ENCODE data around the gene UXT.

UXT gene

DNA sequence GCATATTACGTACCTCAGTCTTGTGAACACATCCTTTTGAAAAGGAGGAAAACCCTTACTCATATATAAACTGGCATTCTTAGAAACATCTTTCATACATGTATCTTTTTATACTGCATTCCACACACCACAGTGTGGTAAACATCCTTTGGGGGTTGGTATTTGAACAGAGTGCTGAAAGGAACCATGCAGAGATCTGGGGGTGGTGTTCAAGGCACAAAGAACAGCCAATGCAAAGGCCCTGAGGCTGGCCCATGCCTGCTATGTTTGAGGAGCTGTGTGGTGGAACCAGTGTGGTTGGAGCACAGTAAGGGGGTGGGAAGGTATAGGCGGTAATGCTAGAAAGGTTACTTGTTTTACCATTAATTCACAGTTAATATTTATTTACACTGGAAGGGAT lies 10.6 kb downstream of the UXT start:
- no peak for DNase-seq

- DNase-seq, result no peak
These were observed 12.3 kb downstream of the UXT start for GRCh38 chrX:47646636-47647035.

DNA sequence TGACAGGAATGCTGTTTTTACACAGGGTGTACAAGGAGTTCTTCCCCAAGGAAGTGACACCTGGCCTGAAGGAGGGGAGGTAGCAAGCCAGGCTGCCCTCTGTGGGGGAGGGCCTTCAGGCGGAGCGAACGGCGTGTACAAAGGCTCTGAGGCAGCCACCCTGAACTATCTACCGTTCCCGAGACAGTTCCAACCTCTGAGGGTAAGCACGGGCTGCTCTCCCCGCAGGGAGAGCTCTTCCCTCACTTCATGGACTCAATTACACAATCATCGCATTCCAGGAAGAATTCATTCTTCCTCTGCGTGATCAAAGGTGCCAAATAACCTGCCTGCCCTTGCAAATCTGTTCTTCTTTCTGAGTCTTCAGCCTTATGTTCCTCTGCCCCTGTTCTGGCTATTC lies 13.4 kb downstream of the UXT start:
- no peak for DNase-seq

- DNase-seq, result no peak
These were observed 14.4 kb downstream of the UXT start for GRCh38 chrX:47644557-47645091.

GRCh38 chrX:47643926-47644325 lies 15.1 kb downstream of the UXT start:
- no peak for DNase-seq

DNA sequence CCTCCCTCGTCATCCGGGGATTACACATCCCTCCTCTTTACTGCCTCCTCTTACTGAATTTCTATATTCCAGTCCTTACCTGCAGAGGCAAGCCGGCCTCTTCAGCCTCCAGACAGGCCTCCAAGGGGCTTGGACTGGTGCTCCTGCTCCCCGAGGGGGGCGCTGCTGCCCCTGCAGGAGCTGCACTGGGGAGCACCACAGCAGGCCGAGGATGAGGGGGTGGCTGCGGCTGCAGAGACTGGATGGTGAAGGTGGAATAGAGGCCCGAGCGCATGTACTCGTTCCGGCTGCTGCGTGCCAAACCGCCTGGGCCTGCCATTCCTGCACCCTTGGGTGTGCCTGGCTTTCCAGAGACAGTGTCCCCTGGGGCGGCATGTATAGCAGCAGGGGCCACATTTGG lies 20.2 kb downstream of the UXT start:
- DNase-seq, result no peak

DNA sequence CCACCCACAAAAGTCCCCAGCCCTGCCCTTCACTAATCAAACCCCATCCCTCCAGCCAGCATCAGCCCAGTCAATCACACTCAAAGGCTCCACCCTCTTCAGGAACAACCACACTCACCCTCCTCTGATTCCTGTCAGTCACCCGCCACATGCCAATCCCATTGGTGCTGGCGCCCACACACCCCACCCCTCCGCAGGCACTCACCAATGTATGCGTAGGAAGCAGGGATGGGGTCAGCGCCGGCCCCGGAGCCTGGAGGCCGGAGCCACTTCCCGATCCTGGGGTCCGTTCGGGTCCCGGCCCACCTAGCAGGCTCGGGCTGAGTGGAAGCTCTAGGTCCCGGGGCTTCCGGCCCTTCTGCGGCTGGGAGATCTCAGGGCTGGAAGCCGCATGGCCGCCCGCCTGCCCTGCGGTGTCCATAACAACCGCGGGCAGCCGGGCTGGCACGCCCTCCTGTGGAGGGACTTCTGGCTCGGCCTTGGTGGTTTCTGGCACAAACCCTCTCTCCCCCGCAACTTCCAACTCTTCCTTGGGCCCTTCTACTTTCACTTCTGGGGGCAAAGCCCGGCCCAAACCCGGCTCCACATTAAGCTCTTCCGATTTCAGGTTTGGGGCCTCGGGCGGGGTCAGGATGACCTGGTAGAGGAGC lies 21.3 kb downstream of the UXT start:
- DNase-seq, result no peak

GRCh38 chrX:47634871-47635575 lies 24.0 kb downstream of the UXT start:
- DNase-seq, result no peak

DNA sequence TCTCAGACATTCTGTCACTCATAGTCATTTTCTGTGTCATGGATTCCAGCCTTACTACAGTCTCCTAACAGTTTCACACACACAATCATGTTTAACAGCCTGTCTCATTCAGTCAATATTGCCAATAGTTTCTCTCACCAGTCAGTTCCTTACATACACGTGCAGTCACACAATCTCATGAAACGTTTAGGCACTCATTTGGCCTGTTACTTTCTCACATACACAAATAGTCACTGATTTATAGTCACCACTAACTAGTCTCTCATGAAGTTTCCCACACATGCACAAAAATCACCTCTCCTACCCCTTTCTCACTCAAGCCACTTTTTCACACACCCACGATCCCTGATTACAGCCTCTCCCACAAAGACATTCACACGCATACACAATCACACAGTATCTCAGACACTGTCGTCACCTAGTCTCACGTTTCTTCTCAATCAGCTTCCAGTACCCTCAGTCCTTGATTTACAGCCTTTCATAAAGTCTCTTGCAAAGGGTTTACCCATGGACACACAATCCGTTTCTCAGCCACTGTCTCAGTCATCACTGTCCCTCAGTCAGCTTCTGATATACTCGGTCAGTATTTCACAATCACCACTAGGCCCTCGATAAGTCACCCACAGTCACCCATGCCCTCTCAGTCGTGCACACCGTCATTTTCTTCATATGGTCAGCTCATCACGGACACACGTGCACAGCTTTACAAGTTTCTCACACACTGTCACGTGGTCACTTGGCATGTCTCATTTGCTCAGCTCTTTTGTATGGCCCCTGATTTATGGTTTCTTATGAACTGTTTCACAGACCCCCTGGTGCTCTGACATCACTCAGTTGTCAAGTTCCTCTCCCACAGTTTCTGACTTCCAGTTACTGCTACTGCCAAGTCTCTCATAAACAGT lies 25.0 kb downstream of the UXT start:
- DNase-seq, result no peak

DNA sequence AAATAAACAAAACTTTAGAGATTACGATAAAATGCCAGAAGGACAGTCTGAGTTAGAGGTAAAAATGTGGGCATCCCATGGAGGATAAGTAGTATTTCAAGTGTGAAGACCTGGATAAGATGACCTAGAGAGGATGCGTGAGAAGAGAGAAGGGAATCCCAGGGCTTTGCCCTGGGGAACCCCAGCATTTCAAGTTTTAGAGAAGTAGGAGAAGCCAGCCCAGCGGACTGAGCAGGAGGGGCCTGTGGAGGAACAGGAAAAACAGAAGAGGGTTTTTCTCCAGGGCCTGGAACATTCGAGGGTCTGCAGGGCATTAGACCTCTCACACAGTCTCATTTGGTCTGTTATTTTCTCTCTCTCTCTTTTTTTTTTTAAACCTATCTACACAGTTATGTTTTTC lies 26.3 kb downstream of the UXT start:
- no peak for DNase-seq

DNA sequence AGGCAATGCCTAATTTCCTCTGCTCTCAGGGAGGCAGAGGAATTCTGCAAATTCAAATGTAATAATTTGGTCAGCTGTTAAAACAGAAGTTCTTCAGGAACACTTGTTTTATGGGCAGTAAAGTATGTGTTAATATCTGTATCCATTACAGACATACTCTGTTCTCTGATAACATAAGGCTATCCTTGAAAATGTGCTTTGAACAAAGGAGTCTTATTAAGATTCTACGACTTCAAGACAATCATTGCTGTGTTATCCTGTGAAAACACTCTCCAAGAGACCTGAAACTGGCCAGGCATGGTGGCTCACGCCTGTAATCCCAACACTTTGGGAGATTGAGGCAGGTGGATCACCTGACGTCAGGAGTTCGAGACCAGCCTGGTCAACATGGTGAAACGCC lies 27.3 kb downstream of the UXT start:
- DNase-seq, result no peak

DNA sequence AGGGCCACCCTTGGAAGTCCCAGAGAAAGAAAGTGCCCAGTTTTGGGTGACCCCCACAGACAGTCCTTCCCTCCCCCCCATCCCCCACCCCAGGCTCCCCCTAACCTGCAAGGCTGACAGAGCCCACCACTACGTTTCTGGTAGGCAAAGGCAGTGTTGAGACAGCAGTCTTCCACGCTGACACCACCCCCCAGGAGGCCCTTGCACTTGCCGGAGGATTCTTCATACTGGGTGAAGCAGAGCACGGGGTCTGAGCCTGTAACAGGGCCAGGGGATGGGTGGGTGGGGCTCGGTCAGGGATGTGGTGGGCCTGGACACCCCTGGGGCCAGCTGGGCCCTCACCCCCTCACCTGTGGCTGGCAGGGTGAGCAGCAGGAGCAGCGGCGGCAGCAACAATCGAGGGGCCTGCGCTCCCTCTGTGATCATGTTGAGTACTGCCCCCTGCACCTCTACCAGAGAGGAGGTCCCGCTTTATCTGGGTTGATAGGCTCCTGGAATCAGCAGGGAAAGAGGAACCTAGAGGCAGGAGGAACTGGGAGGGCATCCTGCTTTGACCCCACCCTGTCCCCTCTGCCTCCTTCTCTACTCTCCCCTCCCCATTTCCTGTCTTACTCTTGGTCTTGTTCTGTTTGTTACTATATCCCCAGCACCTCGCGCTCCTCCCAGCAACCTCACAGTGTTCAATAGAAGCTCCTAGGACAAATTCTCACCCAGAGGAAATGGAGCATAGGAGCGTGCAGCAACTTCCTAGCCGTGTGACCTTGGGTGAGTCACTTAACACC lies 29.4 kb downstream of the UXT start, which contains the start of gene CFP:
Gene CFP, minus strand, starts transcription at position 512 of the 782 bp plus-strand sequence. Its CDS starts 86 bp downstream, at position 426.
- DNase-seq, result no peak

DNA sequence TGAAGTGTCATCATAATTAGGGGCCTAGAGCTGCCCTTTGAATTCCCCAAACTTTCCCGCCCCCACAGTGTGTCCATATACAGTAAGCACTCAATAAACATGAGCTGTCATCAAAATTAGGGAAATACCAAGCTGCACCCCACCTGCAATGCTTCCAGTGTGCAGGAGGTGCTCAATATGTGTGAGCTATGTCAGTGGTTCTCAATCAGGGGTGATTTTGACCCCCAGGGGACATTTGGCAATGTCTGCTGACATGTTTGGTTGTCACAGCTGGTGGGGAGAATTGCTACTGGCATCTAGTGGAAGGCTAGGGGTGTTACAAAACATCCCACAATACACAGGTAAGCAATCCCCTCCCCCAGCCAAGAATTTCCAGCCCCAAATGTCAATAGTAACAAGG lies 30.0 kb downstream of the UXT start:
- no peak for DNase-seq

- no peak for DNase-seq
These were observed 33.6 kb downstream of the UXT start for GRCh38 chrX:47625365-47625764.

- DNase-seq, result peak; percentile 80
These were observed 35.4 kb downstream of the UXT start for GRCh38 chrX:47623540-47624027.

DNA sequence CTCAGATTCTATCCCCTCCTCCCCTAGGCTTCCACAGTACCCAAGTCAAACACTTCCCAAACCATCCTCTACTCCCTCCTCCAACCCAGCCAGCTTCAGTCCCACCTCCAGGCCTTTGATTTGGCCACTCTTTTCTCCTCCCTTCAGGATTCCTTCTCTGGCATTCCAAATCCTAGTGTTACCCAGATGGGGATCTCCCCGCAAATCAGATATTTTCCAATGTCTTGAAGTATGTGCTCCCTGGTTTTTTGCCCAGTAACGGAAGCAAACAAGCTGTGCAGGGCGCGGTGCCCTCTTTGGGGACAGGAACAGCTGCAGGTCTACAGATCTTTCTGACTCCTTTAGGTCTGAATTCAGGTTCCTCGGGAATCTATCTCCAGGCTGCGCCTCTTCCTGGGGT lies 37.1 kb downstream of the UXT start:
- no peak for DNase-seq

- no peak for DNase-seq
These were observed 38.7 kb downstream of the UXT start for GRCh38 chrX:47620303-47620685.

DNA sequence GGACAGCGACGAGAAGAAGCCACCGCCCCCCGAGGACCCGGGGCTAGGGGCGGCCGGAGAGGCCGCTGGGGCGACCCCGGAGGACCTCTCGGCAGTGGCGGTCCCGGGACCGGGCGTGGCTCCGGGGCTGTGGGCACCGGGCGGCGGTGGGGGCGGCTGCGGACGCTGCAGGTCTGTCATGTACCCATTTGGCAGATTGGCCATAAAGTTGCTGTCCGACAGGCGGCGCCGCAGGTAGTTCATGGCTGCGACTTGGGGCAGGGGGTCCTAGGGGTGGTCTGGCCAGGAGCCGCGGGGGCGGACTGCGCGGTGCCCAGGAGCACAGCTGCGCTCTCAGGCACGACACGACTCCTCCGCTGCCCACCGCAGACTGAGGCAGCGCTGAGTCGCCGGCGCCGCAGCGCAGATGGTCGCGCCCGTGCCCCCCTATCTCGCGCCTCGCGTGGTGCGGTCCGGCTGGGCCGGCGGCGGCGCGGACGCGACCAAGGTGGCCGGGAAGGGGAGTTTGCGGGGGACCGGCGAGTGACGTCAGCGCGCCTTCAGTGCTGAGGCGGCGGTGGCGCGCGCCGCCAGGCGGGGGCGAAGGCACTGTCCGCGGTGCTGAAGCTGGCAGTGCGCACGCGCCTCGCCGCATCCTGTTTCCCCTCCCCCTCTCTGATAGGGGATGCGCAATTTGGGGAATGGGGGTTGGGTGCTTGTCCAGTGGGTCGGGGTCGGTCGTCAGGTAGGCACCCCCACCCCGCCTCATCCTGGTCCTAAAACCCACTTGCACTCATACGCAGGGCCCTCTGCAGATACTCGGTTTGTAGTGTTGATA lies 39.3 kb downstream of the UXT start, which contains the start of gene SYN1:
Gene SYN1, minus strand, starts transcription at position 372 of the 817 bp plus-strand sequence. Its CDS starts 129 bp downstream, at position 243.
- DNase-seq, result peak; percentile 60

GRCh38 chrX:47618923-47619485 lies 40.0 kb downstream of the UXT start:
- DNase-seq, result no peak

DNA sequence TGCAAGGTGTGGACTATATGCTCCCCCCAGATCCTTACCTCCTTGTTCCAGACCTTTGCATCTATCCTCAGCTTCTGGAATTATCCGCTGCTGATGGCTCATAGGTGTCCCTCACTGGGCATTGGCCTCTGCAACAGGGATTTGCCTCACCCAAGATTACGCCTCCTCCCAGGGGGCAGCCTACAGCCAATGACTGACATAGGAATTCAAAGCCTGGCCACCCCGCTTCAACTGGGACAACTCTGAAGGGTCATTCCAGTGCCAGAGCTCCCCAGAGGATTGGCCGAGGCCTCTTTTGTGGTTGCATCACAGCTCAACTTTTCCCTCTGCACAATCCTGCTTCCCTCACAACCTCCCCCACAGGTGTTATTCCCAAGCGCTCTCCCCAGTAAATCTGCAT lies 44.4 kb downstream of the UXT start:
- DNase-seq, result no peak

- DNase-seq, result no peak
These were observed 45.9 kb downstream of the UXT start for GRCh38 chrX:47613082-47613481.

Measured in NCI-H510A treated with DMSO at 0.1 percent for 48 hours (cell line).